DOHH2 (cell line): ENCODE results near the gene ZFAND2A.
"Not testable (repeated sequence)": the region's sequence is repeated elsewhere in the genome, so short reads cannot be mapped to it uniquely, and the experiment has no call there.

Experiments used
- H3F3A ChIP-seq: fragments of 200-600 bp; sonication (generic), shearing (Covaris generic); 2 replicates; pipeline ENCODE4 v1.6.0; 2016; ENCODE audit warnings: antibody characterized with exemption, mild to moderate bottlenecking; ENCODE audit not compliant: control insufficient read depth, insufficient read depth
- H3K27ac ChIP-seq: fragments of 200-600 bp; sonication (generic); 2 replicates; pipeline ENCODE4 v1.5.1; 2014; ENCODE audit warnings: low read depth, mild to moderate bottlenecking, low read length, moderate library complexity
- H3K27me3 ChIP-seq: fragments of 200-600 bp; sonication (generic); 2 replicates; pipeline ENCODE4 v1.6.1; 2014; ENCODE audit warnings: mild to moderate bottlenecking, low read length, mixed read lengths; ENCODE audit not compliant: control insufficient read depth
- H3K36me3 ChIP-seq: fragments of 200-600 bp; sonication (generic); 2 replicates; pipeline ENCODE4 v1.6.1; 2014; ENCODE audit warnings: mild to moderate bottlenecking, low read length, moderate library complexity, mixed read lengths; ENCODE audit not compliant: control insufficient read depth
- H3K4me1 ChIP-seq: fragments of 200-600 bp; sonication (generic); 2 replicates; pipeline ENCODE4 v1.6.1; 2014; ENCODE audit warnings: mild to moderate bottlenecking, low read length, mixed read lengths; ENCODE audit not compliant: control insufficient read depth
- H3K4me2 ChIP-seq: fragments of 200-600 bp; sonication (generic); 2 replicates; pipeline ENCODE4 v1.6.0; 2014; ENCODE audit warnings: mild to moderate bottlenecking, low read length, moderate library complexity
- H3K4me3 ChIP-seq: fragments of 200-600 bp; sonication (generic); 2 replicates; pipeline ENCODE4 v1.5.1; 2014; ENCODE audit warnings: mild to moderate bottlenecking, low read length, mixed read lengths
- H3K79me2 ChIP-seq: fragments of 200-600 bp; sonication (generic); 2 replicates; pipeline ENCODE4 v1.6.1; 2014; ENCODE audit warnings: mild to moderate bottlenecking, low read length, mixed read lengths; ENCODE audit not compliant: control insufficient read depth
- H3K9me2 ChIP-seq: fragments of 200-600 bp; sonication (generic); replicated peaks from 2 replicates; pipeline ENCODE4 v1.6.1; 2014; ENCODE audit warnings: mild to moderate bottlenecking, low read length, mixed read lengths; ENCODE audit not compliant: control insufficient read depth
- H3K9me3 ChIP-seq: fragments of 200-600 bp; sonication (generic); 2 replicates; pipeline ENCODE4 v1.6.1; 2014; ENCODE audit warnings: antibody characterized with exemption, low read length, mixed read lengths; ENCODE audit not compliant: control insufficient read depth, insufficient read depth
- H4K20me1 ChIP-seq: fragments of 200-600 bp; sonication (generic); 2 replicates; pipeline ENCODE4 v1.6.0; 2014; ENCODE audit warnings: low read depth, mild to moderate bottlenecking, antibody characterized with exemption, low read length, moderate library complexity; ENCODE audit not compliant: control insufficient read depth, insufficient read depth
- CTCF ChIP-seq: fragments of 200-600 bp; sonication (generic); IDR thresholded peaks from one replicate; pipeline ENCODE4 v1.5.1; 2014; ENCODE audit warnings: antibody characterized with exemption, mild to moderate bottlenecking, low read depth, low read length; ENCODE audit not compliant: poor library complexity, severe bottlenecking
- EZH2phosphoT487 ChIP-seq: fragments of 200-600 bp; sonication (generic); IDR thresholded peaks from 2 replicates; pipeline ENCODE4 v1.6.1; 2017; ENCODE audit warnings: borderline replicate concordance, mild to moderate bottlenecking, antibody characterized with exemption, low read length, moderate library complexity, mixed read lengths

The ZFAND2A gene

GRCh38 chr7:1156782-1157535 lies 3.0 kb downstream of the ZFAND2A start:
- Histone ChIP-seq H3K27ac (no peak overlapping the region), H3K4me3 (no peak overlapping the region), H3K9me2 (no peaks in the 10 kb centered on the region), H3K4me2 (no peak overlapping the region), H3F3A (0 out of 2 replicates have a peak, but pooled peaks cover 6% of the 10 kb centered on the region), H3K36me3 (peaks cover 61% of the 10 kb centered on the region), H3K4me1 (peaks cover 25% of the 10 kb centered on the region), H3K79me2 (peaks cover 51% of the 10 kb centered on the region), H4K20me1 (peaks cover 14% of the 10 kb centered on the region; the same call in 1 of the 2 replicates), H3K9me3 (no peaks in the 10 kb centered on the region), H3K27me3 (no peaks in the 10 kb centered on the region)
- TF ChIP-seq CTCF (no peak), EZH2phosphoT487 (no peak)

- H3K4me3 ChIP-seq, H3K27ac ChIP-seq, H3F3A ChIP-seq, H3K9me3 ChIP-seq, H3K9me2 ChIP-seq, H3K4me2 ChIP-seq, H3K27me3 ChIP-seq: not testable (repeated sequence)
- H4K20me1 ChIP-seq: peaks cover 14% of the 10 kb centered on the region; the same call in 1 of the 2 replicates
- peaks cover 47% of the 10 kb centered on the region for H3K79me2 ChIP-seq
- peaks cover 69% of the 10 kb centered on the region for H3K36me3 ChIP-seq
- peaks cover 21% of the 10 kb centered on the region for H3K4me1 ChIP-seq
These were observed 3.9 kb downstream of the ZFAND2A start for GRCh38 chr7:1155818-1156781.

GRCh38 chr7:1154172-1154739 lies 5.7 kb downstream of the ZFAND2A start:
- Histone ChIP-seq H4K20me1 (peaks cover 14% of the 10 kb centered on the region), H3K9me3 (no peaks in the 10 kb centered on the region), H3K36me3 (peaks cover 74% of the 10 kb centered on the region), H3K27ac (no peak overlapping the region), H3K4me2 (no peak overlapping the region), H3K9me2 (no peaks in the 10 kb centered on the region), H3K4me3 (no peak overlapping the region), H3K4me1 (peaks cover 23% of the 10 kb centered on the region), H3K79me2 (peaks cover 32% of the 10 kb centered on the region), H3F3A (peaks cover 12% of the 10 kb centered on the region), H3K27me3 (no peaks in the 10 kb centered on the region)
- TF ChIP-seq EZH2phosphoT487 (no peak), CTCF (no peak)
